MM.1S (cell line): ENCODE results near the gene INSYN1.

Source experiments
- DNase-seq: peaks from one replicate; pipeline ENCODE4 v3.0.0-alpha.2; 2015
- H2AFZ ChIP-seq: fragments of 300-600 bp; sonication (generic); 2 replicates; pipeline ENCODE4 v1.6.0; 2016; ENCODE audit warnings: antibody characterized with exemption, low read length
- H3F3A ChIP-seq: fragments of 300-600 bp; sonication (generic); 2 replicates; pipeline ENCODE4 v1.6.1; 2016; ENCODE audit warnings: mild to moderate bottlenecking, antibody characterized with exemption, low read length, moderate library complexity, mixed read lengths; ENCODE audit not compliant: insufficient read depth
- H3K27ac ChIP-seq: fragments of 300-600 bp; sonication (generic); 2 replicates; pipeline ENCODE4 v1.5.1; 2016; ENCODE audit warnings: mild to moderate bottlenecking, low read length
- H3K27me3 ChIP-seq: fragments of 300-600 bp; sonication (generic); replicated peaks from 2 replicates; pipeline ENCODE4 v1.6.0; 2016; ENCODE audit warnings: low read length; ENCODE audit not compliant: insufficient read depth
- H3K36me3 ChIP-seq: fragments of 300-600 bp; sonication (generic); replicated peaks from 2 replicates; pipeline ENCODE4 v1.6.1; 2016; ENCODE audit warnings: mild to moderate bottlenecking, low read length, mixed read lengths; ENCODE audit not compliant: insufficient read depth
- H3K4me1 ChIP-seq: fragments of 300-600 bp; sonication (generic); 2 replicates; pipeline ENCODE4 v1.6.1; 2016; ENCODE audit warnings: low read length, mixed read lengths
- H3K4me2 ChIP-seq: fragments of 300-600 bp; sonication (generic); 2 replicates; pipeline ENCODE4 v1.6.0; 2016; ENCODE audit warnings: low read depth, low read length
- H3K4me3 ChIP-seq: fragments of 300-600 bp; sonication (generic); 2 replicates; pipeline ENCODE4 v1.5.1; 2016; ENCODE audit warnings: low read length, mixed read lengths
- H3K79me2 ChIP-seq: fragments of 300-600 bp; sonication (generic); 2 replicates; pipeline ENCODE4 v1.6.1; 2016; ENCODE audit warnings: mixed run types, low read length, mixed read lengths
- H3K9ac ChIP-seq: fragments of 300-600 bp; sonication (generic); 2 replicates; pipeline ENCODE4 v1.6.1; 2016; ENCODE audit warnings: low read length, mixed read lengths
- H3K9me2 ChIP-seq: fragments of 300-600 bp; sonication (generic); replicated peaks from 2 replicates; pipeline ENCODE4 v1.6.1; 2016; ENCODE audit warnings: mild to moderate bottlenecking, low read length, mixed read lengths; ENCODE audit not compliant: insufficient read depth
- H3K9me3 ChIP-seq: fragments of 300-600 bp; sonication (generic); replicated peaks from 2 replicates; pipeline ENCODE4 v1.6.1; 2016; ENCODE audit warnings: mild to moderate bottlenecking, low read length, mixed read lengths; ENCODE audit not compliant: insufficient read depth
- H4K20me1 ChIP-seq: fragments of 300-600 bp; sonication (generic); 2 replicates; pipeline ENCODE4 v1.6.1; 2016; ENCODE audit warnings: mild to moderate bottlenecking, low read length, moderate library complexity, mixed read lengths; ENCODE audit not compliant: insufficient read depth
- CTCF ChIP-seq: fragments of 300-600 bp; sonication (generic); IDR thresholded peaks from 2 replicates; pipeline ENCODE4 v1.5.1; 2016; ENCODE audit warnings: antibody characterized with exemption, low read length, mixed read lengths
- EZH2 ChIP-seq: fragments of 300-600 bp; sonication (generic); optimal IDR thresholded peaks from 2 replicates; pipeline ENCODE3; 2017; ENCODE audit warnings: low read depth, mild to moderate bottlenecking, antibody characterized with exemption, low read length, mixed read lengths
- EZH2phosphoT487 ChIP-seq: fragments of 300-600 bp; sonication (generic); IDR thresholded peaks from 2 replicates; pipeline ENCODE4 v1.6.1; 2018; ENCODE audit warnings: antibody characterized with exemption, low read length

Gene INSYN1

GRCh38 chr15:73746261-73746660 is 6.9 kb downstream of the INSYN1 start:
- Histone ChIP-seq H3K9me3 (no peaks in the 10 kb centered on the region), H3K9me2 (no peaks in the 10 kb centered on the region)
- TF ChIP-seq CTCF (no peak), EZH2phosphoT487 (no peak), EZH2 (no peak)

GRCh38 chr15:73745073-73745472 is 8.1 kb downstream of the INSYN1 start:
- TF ChIP-seq CTCF (no peak), EZH2phosphoT487 (no peak), EZH2 (no peak)
- no peak for DNase-seq

More at GRCh38 chr15:73746261-73746660, 6.9 kb downstream of the INSYN1 start:
- Histone ChIP-seq H3K27me3 (peaks cover 58% of the 10 kb centered on the region), H3K4me1 (no peaks in the 10 kb centered on the region), H3K4me3 (no peak overlapping the region), H2AFZ (no peak overlapping the region), H3K36me3 (no peaks in the 10 kb centered on the region), H3K27ac (no peak overlapping the region), H3F3A (no peaks in the 10 kb centered on the region), H3K79me2 (no peaks in the 10 kb centered on the region), H3K9ac (no peak overlapping the region), H4K20me1 (no peaks in the 10 kb centered on the region), H3K4me2 (no peak overlapping the region)
- no peak for DNase-seq

GRCh38 chr15:73744293-73744692 is 8.9 kb downstream of the INSYN1 start:
- H3K4me2 ChIP-seq, result no peak overlapping the region
- H3K79me2 ChIP-seq, result no peaks in the 10 kb centered on the region
- TF ChIP-seq CTCF (no peak), EZH2phosphoT487 (no peak), EZH2 (no peak)
- H3K9me3 ChIP-seq, result no peaks in the 10 kb centered on the region
- H3K9me2 ChIP-seq, result no peaks in the 10 kb centered on the region
- no peak for DNase-seq
- H3F3A ChIP-seq, result no peaks in the 10 kb centered on the region
- H2AFZ ChIP-seq, result no peak overlapping the region
- peaks cover 39% of the 10 kb centered on the region for H3K27me3 ChIP-seq
- H4K20me1 ChIP-seq, result no peaks in the 10 kb centered on the region
- H3K27ac ChIP-seq, result no peak overlapping the region
- H3K9ac ChIP-seq, result no peak overlapping the region
- no peaks in the 10 kb centered on the region for H3K4me1 ChIP-seq
- no peak overlapping the region for H3K4me3 ChIP-seq
- no peaks in the 10 kb centered on the region for H3K36me3 ChIP-seq

More at GRCh38 chr15:73745073-73745472, 8.1 kb downstream of the INSYN1 start:
- Histone ChIP-seq H3K4me3 (no peak overlapping the region), H4K20me1 (no peaks in the 10 kb centered on the region), H3F3A (no peaks in the 10 kb centered on the region), H3K27me3 (peaks cover 46% of the 10 kb centered on the region), H3K9me2 (no peaks in the 10 kb centered on the region), H3K79me2 (no peaks in the 10 kb centered on the region), H3K9me3 (no peaks in the 10 kb centered on the region), H2AFZ (no peak overlapping the region), H3K36me3 (no peaks in the 10 kb centered on the region), H3K27ac (no peak overlapping the region), H3K4me2 (no peak overlapping the region), H3K4me1 (no peaks in the 10 kb centered on the region), H3K9ac (no peak overlapping the region)
